Measurements from ENCODE around the gene CLSTN1.
A peak's percentile ranks its signal among the peaks of the same experiment; 100 is the strongest.

The CLSTN1 gene

GRCh38 chr1:9703165-9703509 lies 120.6 kb downstream of the CLSTN1 start:
- no peak for TF ChIP-seq PAX5 (IDR thresholded peaks at IDR 0.05; ENCODE audit: insufficient read depth, low read length, severe bottlenecking)
- TF ChIP-seq TAF1 (IDR thresholded peaks at IDR 0.05; ENCODE audit: low read depth, low read length) = no peak
- no peak for TF ChIP-seq POU2F2 (IDR thresholded peaks at IDR 0.05; ENCODE audit: low read depth, low read length)
- no peak for TF ChIP-seq SPI1 (IDR thresholded peaks at IDR 0.05; ENCODE audit: low read depth, low read length)
- no peak for TF ChIP-seq POLR2A (IDR thresholded peaks at IDR 0.05; ENCODE audit: low read depth, low read length)
- TF ChIP-seq POLR2AphosphoS5 (IDR thresholded peaks at IDR 0.05; ENCODE audit: low read depth, low read length) = no peak
- no peak for FAIRE-seq
- DNase-seq (ENCODE audit: insufficient read length, low spot score) = no peak

GRCh38 chr1:9701665-9702064 lies 122.1 kb downstream of the CLSTN1 start:
- TF ChIP-seq TAF1 (IDR thresholded peaks at IDR 0.05; ENCODE audit: low read depth, low read length) (no peak), PAX5 (IDR thresholded peaks at IDR 0.05; ENCODE audit: insufficient read depth, low read length, severe bottlenecking) (no peak), POLR2AphosphoS5 (IDR thresholded peaks at IDR 0.05; ENCODE audit: low read depth, low read length) (no peak), POU2F2 (IDR thresholded peaks at IDR 0.05; ENCODE audit: low read depth, low read length) (no peak), POLR2A (IDR thresholded peaks at IDR 0.05; ENCODE audit: low read depth, low read length) (no peak), SPI1 (IDR thresholded peaks at IDR 0.05; ENCODE audit: low read depth, low read length) (no peak)
- FAIRE-seq (no peak), DNase-seq (ENCODE audit: insufficient read length, low spot score) (no peak)

GRCh38 chr1:9700340-9700739 lies 123.4 kb downstream of the CLSTN1 start:
- FAIRE-seq = no peak
- no peak for DNase-seq (ENCODE audit: insufficient read length, low spot score)
- TF ChIP-seq POLR2AphosphoS5 (IDR thresholded peaks at IDR 0.05; ENCODE audit: low read depth, low read length) = no peak
- no peak for TF ChIP-seq POLR2A (IDR thresholded peaks at IDR 0.05; ENCODE audit: low read depth, low read length)
- TF ChIP-seq TAF1 (IDR thresholded peaks at IDR 0.05; ENCODE audit: low read depth, low read length) = no peak

DNA sequence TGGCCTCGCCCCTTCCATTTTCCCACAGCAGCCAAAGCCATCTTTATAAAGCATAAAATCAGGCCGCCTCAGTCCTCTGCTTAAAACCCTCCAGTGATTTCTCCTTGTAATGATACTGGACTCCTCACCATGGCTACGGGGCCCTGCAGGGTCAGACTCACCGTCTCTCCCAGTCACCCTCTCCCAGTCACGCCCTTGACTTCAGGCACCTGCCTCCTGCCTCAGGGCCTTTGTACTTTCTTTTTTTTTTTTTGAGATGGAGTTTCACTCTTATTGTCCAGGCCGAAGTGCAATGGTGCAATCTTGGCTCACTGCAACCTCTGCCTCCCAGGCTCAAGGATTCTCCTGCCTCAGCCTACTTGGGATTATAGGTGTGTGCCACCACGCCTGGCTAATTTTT lies 124.4 kb downstream of the CLSTN1 start:
- DNase-seq (ENCODE audit: insufficient read length, low spot score) = no peak
- no peak for FAIRE-seq
- TF ChIP-seq POU2F2 (IDR thresholded peaks at IDR 0.05; ENCODE audit: low read depth, low read length) (no peak), POLR2A (IDR thresholded peaks at IDR 0.05; ENCODE audit: low read depth, low read length) (no peak), TAF1 (IDR thresholded peaks at IDR 0.05; ENCODE audit: low read depth, low read length) (no peak)

DNA sequence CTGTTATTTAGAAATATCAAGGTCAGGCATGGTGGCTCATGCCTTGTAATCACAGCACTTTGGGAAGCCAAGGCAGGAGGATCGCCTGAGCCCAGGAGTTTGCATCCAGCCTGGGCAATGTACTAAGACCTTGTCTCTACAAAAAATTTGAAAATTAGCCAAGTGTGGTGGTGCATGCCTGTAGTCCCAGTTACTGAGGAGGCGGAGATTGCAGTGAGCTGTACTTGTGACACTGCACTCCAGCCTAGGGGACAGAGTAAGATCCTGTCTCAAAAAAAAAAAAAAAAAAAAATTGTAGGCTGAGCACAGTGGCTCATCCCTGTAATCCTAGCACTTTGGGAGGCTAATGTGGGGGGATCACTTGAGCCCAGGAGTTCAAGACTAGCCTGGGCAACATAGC lies 127.0 kb downstream of the CLSTN1 start:
- DNase-seq (ENCODE audit: insufficient read length, low spot score) (no peak), FAIRE-seq (no peak)
- TF ChIP-seq POU2F2 (IDR thresholded peaks at IDR 0.05; ENCODE audit: low read depth, low read length) (no peak), SPI1 (IDR thresholded peaks at IDR 0.05; ENCODE audit: low read depth, low read length) (no peak), POLR2AphosphoS5 (IDR thresholded peaks at IDR 0.05; ENCODE audit: low read depth, low read length) (no peak), POLR2A (IDR thresholded peaks at IDR 0.05; ENCODE audit: low read depth, low read length) (no peak), PAX5 (IDR thresholded peaks at IDR 0.05; ENCODE audit: insufficient read depth, low read length, severe bottlenecking) (no peak), TAF1 (IDR thresholded peaks at IDR 0.05; ENCODE audit: low read depth, low read length) (no peak)

DNA sequence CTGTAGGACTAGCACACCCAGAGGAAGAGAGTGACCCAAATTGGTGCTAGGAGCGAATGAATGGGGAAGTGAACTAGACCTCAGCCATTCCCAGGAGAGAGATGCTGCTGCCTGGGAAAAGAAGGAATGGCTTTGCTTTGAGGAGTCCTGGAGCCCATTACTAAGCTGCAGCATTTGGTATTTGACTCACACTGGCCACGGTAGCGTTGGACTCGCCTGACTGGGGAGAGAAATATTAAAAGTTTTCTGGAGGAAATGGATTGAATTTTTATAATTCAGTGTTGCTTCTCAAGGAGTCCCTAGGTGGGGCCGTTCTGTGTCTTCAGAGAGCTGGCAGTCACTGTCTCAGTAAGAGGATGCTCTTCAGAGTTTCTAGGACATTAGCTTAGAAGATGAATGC lies 132.1 kb downstream of the CLSTN1 start:
- no peak for TF ChIP-seq PAX5 (IDR thresholded peaks at IDR 0.05; ENCODE audit: insufficient read depth, low read length, severe bottlenecking)
- TF ChIP-seq TAF1 (IDR thresholded peaks at IDR 0.05; ENCODE audit: low read depth, low read length) = no peak
- no peak for TF ChIP-seq SPI1 (IDR thresholded peaks at IDR 0.05; ENCODE audit: low read depth, low read length)
- no peak for TF ChIP-seq POU2F2 (IDR thresholded peaks at IDR 0.05; ENCODE audit: low read depth, low read length)
- no peak for DNase-seq (ENCODE audit: insufficient read length, low spot score)
- no peak for FAIRE-seq

DNA sequence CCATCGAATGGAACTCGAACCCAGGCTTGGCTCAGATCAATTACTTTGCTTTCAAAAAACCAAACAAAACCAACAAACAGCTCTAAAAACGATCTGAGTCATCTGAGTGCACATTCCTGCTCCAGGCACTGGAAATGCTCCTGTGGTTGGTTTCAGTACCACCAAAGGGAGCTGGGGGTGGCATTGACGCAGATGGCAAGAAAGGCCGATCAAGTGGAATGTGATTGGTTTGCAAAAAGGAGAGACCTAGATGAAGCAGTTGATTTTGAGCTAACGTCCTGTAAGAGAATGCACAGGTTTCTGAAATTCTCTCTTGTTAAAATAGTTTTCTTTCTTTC lies 132.7 kb downstream of the CLSTN1 start:
- no peak for FAIRE-seq
- DNase-seq (ENCODE audit: insufficient read length, low spot score) = no peak
- no peak for TF ChIP-seq POLR2AphosphoS5 (IDR thresholded peaks at IDR 0.05; ENCODE audit: low read depth, low read length)
- TF ChIP-seq SPI1 (IDR thresholded peaks at IDR 0.05; ENCODE audit: low read depth, low read length) = no peak
- TF ChIP-seq POLR2A (IDR thresholded peaks at IDR 0.05; ENCODE audit: low read depth, low read length) = no peak

GRCh38 chr1:9690440-9691107 lies 133.2 kb downstream of the CLSTN1 start:
- FAIRE-seq (no peak), DNase-seq (ENCODE audit: insufficient read length, low spot score) (no peak)
- TF ChIP-seq TAF1 (IDR thresholded peaks at IDR 0.05; ENCODE audit: low read depth, low read length) (no peak), PAX5 (IDR thresholded peaks at IDR 0.05; ENCODE audit: insufficient read depth, low read length, severe bottlenecking) (no peak), POU2F2 (IDR thresholded peaks at IDR 0.05; ENCODE audit: low read depth, low read length) (no peak), POLR2AphosphoS5 (IDR thresholded peaks at IDR 0.05; ENCODE audit: low read depth, low read length) (no peak), SPI1 (IDR thresholded peaks at IDR 0.05; ENCODE audit: low read depth, low read length) (no peak), POLR2A (IDR thresholded peaks at IDR 0.05; ENCODE audit: low read depth, low read length) (no peak)

DNA sequence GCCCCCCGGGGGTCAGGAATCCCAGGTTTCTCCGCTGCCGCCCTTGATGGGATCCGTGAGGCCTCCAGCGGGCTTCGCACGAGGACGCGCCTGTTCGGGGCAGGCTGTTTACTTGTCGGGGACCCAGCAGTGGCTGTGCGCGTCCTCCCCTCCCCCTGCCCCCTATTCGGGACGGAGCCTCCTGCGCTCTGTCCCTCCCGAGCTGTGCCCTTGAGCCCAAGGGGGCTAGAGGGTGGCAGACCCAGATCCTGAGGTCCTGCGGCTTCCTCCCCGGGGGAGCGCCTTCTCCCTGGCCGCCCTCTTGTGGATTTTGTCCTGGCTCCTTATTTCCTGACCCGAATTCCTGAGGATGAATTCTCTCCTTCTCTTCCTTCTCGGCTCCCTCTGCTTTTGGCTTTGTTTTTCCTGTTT lies 133.8 kb downstream of the CLSTN1 start:
- TF ChIP-seq SPI1 (IDR thresholded peaks at IDR 0.05; ENCODE audit: low read depth, low read length) = no peak
- TF ChIP-seq POU2F2 (IDR thresholded peaks at IDR 0.05; ENCODE audit: low read depth, low read length) = no peak
- TF ChIP-seq POLR2A (IDR thresholded peaks at IDR 0.05; ENCODE audit: low read depth, low read length) = no peak
- no peak for FAIRE-seq
- no peak for DNase-seq (ENCODE audit: insufficient read length, low spot score)

GRCh38 chr1:9689011-9689706 lies 134.6 kb downstream of the CLSTN1 start:
- peak; percentile 92 for FAIRE-seq
- peak; percentile 81 for DNase-seq (ENCODE audit: insufficient read length, low spot score)
- no peak for TF ChIP-seq SPI1 (IDR thresholded peaks at IDR 0.05; ENCODE audit: low read depth, low read length)
- TF ChIP-seq POU2F2 (IDR thresholded peaks at IDR 0.05; ENCODE audit: low read depth, low read length) = no peak
- no peak for TF ChIP-seq POLR2AphosphoS5 (IDR thresholded peaks at IDR 0.05; ENCODE audit: low read depth, low read length)
- TF ChIP-seq PAX5 (IDR thresholded peaks at IDR 0.05; ENCODE audit: insufficient read depth, low read length, severe bottlenecking) = no peak
- no peak for TF ChIP-seq POLR2A (IDR thresholded peaks at IDR 0.05; ENCODE audit: low read depth, low read length)
- no peak for TF ChIP-seq TAF1 (IDR thresholded peaks at IDR 0.05; ENCODE audit: low read depth, low read length)
